ENCODE results near the gene ACBD3.
"Not testable (repeated sequence)": the region's sequence is repeated elsewhere in the genome, so short reads cannot be mapped to it uniquely, and the experiment has no call there.

The ACBD3 gene

DNA sequence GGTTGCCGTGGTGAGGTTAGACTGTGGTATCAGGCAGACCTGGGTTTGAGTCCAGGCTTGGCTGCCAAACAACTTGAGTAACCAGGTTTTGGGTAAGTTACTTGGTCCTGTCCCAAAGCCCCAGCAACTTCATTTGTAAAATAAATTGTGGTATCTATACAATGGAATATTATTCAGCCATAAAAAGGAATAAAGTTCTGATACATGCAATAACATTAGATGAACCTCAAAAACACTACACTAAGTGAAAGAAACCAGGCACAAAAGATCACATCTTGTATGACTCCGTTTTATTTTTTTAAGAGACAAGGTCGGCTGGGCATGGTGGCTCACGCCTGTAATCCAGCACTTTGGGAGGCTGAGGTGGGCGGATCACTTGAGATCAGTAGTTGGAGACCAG, 20.5 kb upstream of the ACBD3 start:
- TF ChIP-seq CTCF (IDR thresholded peaks at IDR 0.05; ENCODE audit: low read depth, low read length) = no peak
- Histone ChIP-seq H3K27me3 (ENCODE audit: insufficient read depth, low read depth, severe bottlenecking) (no peaks in the 10 kb centered on the region), H3K27ac (no peak overlapping the region), H3K9me3 (ENCODE audit: severe bottlenecking) (no peaks in the 10 kb centered on the region), H3K36me3 (no peaks in the 10 kb centered on the region), H3K4me3 (ENCODE audit: low read depth, low read length) (no peak overlapping the region)
- DNase-seq = no peak

GRCh38 chr1:226204198-226204597, 17.7 kb upstream of the ACBD3 start:
- no peaks in the 10 kb centered on the region for H3K27me3 ChIP-seq (ENCODE audit: insufficient read depth, low read depth, severe bottlenecking)
- no peaks in the 10 kb centered on the region for H3K9me3 ChIP-seq (ENCODE audit: severe bottlenecking)
- no peak for DNase-seq
- no peak overlapping the region for H3K4me3 ChIP-seq (ENCODE audit: low read depth, low read length)
- no peak overlapping the region for H3K27ac ChIP-seq
- H3K36me3 ChIP-seq = no peaks in the 10 kb centered on the region
- no peak for TF ChIP-seq CTCF (IDR thresholded peaks at IDR 0.05; ENCODE audit: low read depth, low read length)

- Histone ChIP-seq H3K27me3 (ENCODE audit: insufficient read depth, low read depth, severe bottlenecking) (no peaks in the 10 kb centered on the region), H3K4me3 (ENCODE audit: low read depth, low read length) (no peak overlapping the region), H3K27ac (no peak overlapping the region), H3K9me3 (ENCODE audit: severe bottlenecking) (no peaks in the 10 kb centered on the region), H3K36me3 (no peaks in the 10 kb centered on the region)
- DNase-seq = no peak
- no peak for TF ChIP-seq CTCF (IDR thresholded peaks at IDR 0.05; ENCODE audit: low read depth, low read length)
Measured at GRCh38 chr1:226203655-226204054, 17.1 kb upstream of the ACBD3 start.

DNA sequence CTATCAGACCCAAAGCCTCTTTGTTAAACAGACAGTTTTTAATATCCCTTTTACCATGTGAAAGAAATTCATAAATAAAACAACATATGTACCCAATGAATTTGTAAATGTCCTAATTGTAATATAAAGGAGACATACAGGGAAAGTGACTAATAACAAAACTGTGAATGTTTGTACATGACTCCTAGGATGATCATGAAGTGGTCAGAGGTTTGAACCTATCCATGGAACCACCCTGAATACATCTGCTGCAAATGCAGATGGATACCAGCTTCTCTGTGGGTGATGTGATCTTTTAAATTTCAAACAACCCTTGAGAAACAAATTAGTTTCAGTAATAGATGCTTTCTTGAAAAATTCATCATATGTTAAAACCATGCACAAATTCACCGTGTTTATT, 16.7 kb upstream of the ACBD3 start:
- Histone ChIP-seq H3K4me3 (ENCODE audit: low read depth, low read length) (no peak overlapping the region), H3K36me3 (no peaks in the 10 kb centered on the region), H3K9me3 (ENCODE audit: severe bottlenecking) (no peaks in the 10 kb centered on the region), H3K27ac (no peak overlapping the region), H3K27me3 (ENCODE audit: insufficient read depth, low read depth, severe bottlenecking) (no peaks in the 10 kb centered on the region)
- DNase-seq = no peak
- TF ChIP-seq CTCF (IDR thresholded peaks at IDR 0.05; ENCODE audit: low read depth, low read length) = no peak

DNA sequence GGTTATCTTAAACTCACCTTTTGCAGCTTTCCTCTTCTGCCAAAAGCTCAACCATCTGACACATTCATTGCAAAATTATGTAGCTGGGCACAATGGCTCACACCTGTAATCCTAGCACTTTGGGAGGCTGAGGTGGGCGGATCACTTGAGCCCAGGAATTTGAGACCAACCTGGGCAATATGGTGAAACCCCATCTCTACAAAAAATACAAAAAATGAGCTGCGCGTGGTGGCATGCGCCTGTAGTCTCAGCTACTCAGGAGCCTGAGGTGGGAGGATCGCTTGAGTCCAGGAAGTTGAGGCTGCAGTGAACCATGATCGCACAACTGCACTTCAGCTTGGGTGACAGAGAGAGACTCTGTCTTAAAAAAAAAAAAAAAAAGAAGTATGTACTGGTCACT, 16.1 kb upstream of the ACBD3 start:
- not testable (repeated sequence) for H3K27ac ChIP-seq; DNase-seq; H3K9me3 ChIP-seq (ENCODE audit: severe bottlenecking); H3K36me3 ChIP-seq; H3K27me3 ChIP-seq (ENCODE audit: insufficient read depth, low read depth, severe bottlenecking); H3K4me3 ChIP-seq (ENCODE audit: low read depth, low read length)

- no peak for TF ChIP-seq CTCF (IDR thresholded peaks at IDR 0.05; ENCODE audit: low read depth, low read length)
- H3K4me3 ChIP-seq (ENCODE audit: low read depth, low read length) = no peak overlapping the region
- no peaks in the 10 kb centered on the region for H3K36me3 ChIP-seq
- no peaks in the 10 kb centered on the region for H3K27me3 ChIP-seq (ENCODE audit: insufficient read depth, low read depth, severe bottlenecking)
- no peak for DNase-seq
- no peaks in the 10 kb centered on the region for H3K9me3 ChIP-seq (ENCODE audit: severe bottlenecking)
- no peak overlapping the region for H3K27ac ChIP-seq
Measured at GRCh38 chr1:226202246-226202645, 15.7 kb upstream of the ACBD3 start.
